PC-3 (cell line): ENCODE results near the gene RNF19B. TPM values are rescaled to one million over a fixed set of nuclear protein-coding genes. Genes with fewer than 3 reads are reported as not detected.
A peak's percentile ranks its signal among the peaks of the same experiment; 100 is the strongest.

Source experiments
- ATAC-seq: fragments of 200-7000 bp; cut with Tn5 transposase; 2 replicates; pipeline ENCODE4 v1.9.1; 2020; ENCODE audit warnings: mild to moderate bottlenecking, moderate library complexity
- BruUV-seq: library from RNA; stranded (reverse); fragments of 400-500 nt; replicated peaks from 2 replicates; lab custom pipeline; 2021; lab: Mats Ljungman, UMichigan
- CTCF ChIA-PET: fragments of 300-600 bp; sonication (Branson Sonifier 250); formaldehyde crosslinking; loops from one replicate; lab custom pipeline; 2022; ENCODE audit warnings: antibody characterized with exemption; lab: Charles Lee
- POLR2A ChIA-PET: fragments of 300-600 bp; sonication (Branson Sonifier 250); formaldehyde crosslinking; loops from one replicate; lab custom pipeline; 2022; ENCODE audit warnings: antibody characterized with exemption; ENCODE audit not compliant: unreplicated experiment; lab: Charles Lee
- DNase-seq: peaks from one replicate; pipeline ENCODE4 v3.0.0-alpha.2; 2015
- H2AFZ ChIP-seq: fragments of 300-600 bp; sonication (generic); 2 replicates; pipeline ENCODE4 v1.6.0; 2016; ENCODE audit warnings: antibody characterized with exemption, low read length
- H3F3A ChIP-seq: fragments of 300-600 bp; sonication (generic); one replicate; pipeline ENCODE4 v1.6.0; 2017; ENCODE audit warnings: antibody characterized with exemption, low read length, control low read depth, mild to moderate bottlenecking; ENCODE audit not compliant: unreplicated experiment
- H3K27ac ChIP-seq: fragments of 300-600 bp; sonication (generic); 2 replicates; pipeline ENCODE4 v1.5.1; 2016; ENCODE audit warnings: mild to moderate bottlenecking, low read length
- H3K27me3 ChIP-seq: fragments of 300-600 bp; sonication (generic); 2 replicates; pipeline ENCODE4 v1.6.1; 2016; ENCODE audit warnings: low read length, mixed read lengths
- H3K36me3 ChIP-seq: fragments of 300-600 bp; sonication (generic); 2 replicates; pipeline ENCODE4 v1.6.1; 2016; ENCODE audit warnings: low read depth, mixed run types, low read length, mixed read lengths
- H3K4me1 ChIP-seq: fragments of 300-600 bp; sonication (generic); 2 replicates; pipeline ENCODE4 v1.5.1; 2016; ENCODE audit warnings: low read length; ENCODE audit not compliant: insufficient read depth
- H3K4me2 ChIP-seq: fragments of 300-600 bp; sonication (generic); 2 replicates; pipeline ENCODE4 v1.6.0; 2016; ENCODE audit warnings: low read length
- H3K4me3 ChIP-seq: fragments of 300-600 bp; sonication (generic); 2 replicates; pipeline ENCODE4 v1.5.1; 2016; ENCODE audit warnings: mild to moderate bottlenecking, low read length, mixed read lengths
- H3K79me2 ChIP-seq: fragments of 300-600 bp; sonication (generic); 2 replicates; pipeline ENCODE4 v1.6.1; 2017; ENCODE audit warnings: low read length, mixed read lengths
- H3K9ac ChIP-seq: fragments of 300-600 bp; sonication (generic); 2 replicates; pipeline ENCODE4 v1.6.0; 2016; ENCODE audit warnings: mild to moderate bottlenecking, low read length
- H3K9me2 ChIP-seq: fragments of 300-600 bp; sonication (generic); replicated peaks from 2 replicates; pipeline ENCODE4 v1.6.1; 2016; ENCODE audit warnings: mixed run types, low read length, mixed read lengths
- H3K9me3 ChIP-seq: fragments of 300-600 bp; sonication (generic); 2 replicates; pipeline ENCODE4 v1.6.1; 2016; ENCODE audit warnings: low read length, mixed read lengths
- H4K20me1 ChIP-seq: fragments of 300-600 bp; sonication (generic); 2 replicates; pipeline ENCODE4 v1.6.1; 2016; ENCODE audit warnings: low read length, mixed read lengths
- CTCF ChIP-seq: fragments of 300-600 bp; sonication (generic); conservative IDR thresholded peaks from 2 replicates; pipeline ENCODE4 v1.5.1; 2017; ENCODE audit warnings: antibody characterized with exemption, low read depth, mild to moderate bottlenecking, low read length
- EZH2 ChIP-seq: fragments of 300-600 bp; sonication (generic); IDR thresholded peaks from one replicate; pipeline ENCODE4 v1.6.1; 2017; ENCODE audit warnings: antibody characterized with exemption, mild to moderate bottlenecking, low read length; ENCODE audit not compliant: unreplicated experiment
- EZH2phosphoT487 ChIP-seq: fragments of 300-600 bp; sonication (generic); IDR thresholded peaks from 2 replicates; pipeline ENCODE4 v1.6.1; 2018; ENCODE audit warnings: mild to moderate bottlenecking, antibody characterized with exemption, low read length, borderline replicate concordance
- intact Hi-C: fragments of 100-400 bp; cut with micrococcal nuclease; formaldehyde crosslinking; loops from 2 replicates; pipeline ENCODE4 v1.9.0; 2023
- total RNA-seq: library from RNA; depleted of rRNA; stranded (reverse); fragments of >200 nt; gene quantifications from 2 replicates; pipeline ENCODE4 v1.2.3, GENCODE V29; 2014

Gene RNF19B
- total RNA-seq, 1 experiment from 2014 or later, result 17.9 TPM

GRCh38 chr1:32900371-32900955 lies 64.1 kb downstream of the RNF19B start:
- peak overlapping the region; percentile 77 for H3K9ac ChIP-seq
- peaks cover 10% of the 10 kb centered on the region for H3K4me1 ChIP-seq
- H3K9me2 ChIP-seq, result no peaks in the 10 kb centered on the region
- no peaks in the 10 kb centered on the region for H4K20me1 ChIP-seq
- peaks cover 13% of the 10 kb centered on the region for H3K79me2 ChIP-seq
- ChIA-PET CTCF (no interaction called here), POLR2A (no interaction called here)
- intact Hi-C loops, result no loop called here
- DNase-seq, result no peak
- BruUV-seq, result TSS peak; percentile 50
- no peaks in the 10 kb centered on the region for H3K27me3 ChIP-seq
- H2AFZ ChIP-seq, result peak overlapping the region; percentile 93
- no peaks in the 10 kb centered on the region for H3K9me3 ChIP-seq
- no peak overlapping the region for H3K27ac ChIP-seq
- peak overlapping the region; percentile 92 for H3K4me3 ChIP-seq
- H3K36me3 ChIP-seq, result no peaks in the 10 kb centered on the region
- H3F3A ChIP-seq, result no peaks in the 10 kb centered on the region
- TF ChIP-seq CTCF, result no peak
- TF ChIP-seq EZH2, result no peak
- TF ChIP-seq EZH2phosphoT487, result no peak
- peak; percentile 37 for ATAC-seq
- H3K4me2 ChIP-seq, result peak overlapping the region; percentile 100

- TF ChIP-seq EZH2phosphoT487 (no peak), EZH2 (no peak), CTCF (no peak)
- Histone ChIP-seq H3K27ac (no peak overlapping the region), H3K79me2 (peaks cover 13% of the 10 kb centered on the region), H3K9me3 (no peaks in the 10 kb centered on the region), H3K9ac (no peak overlapping the region), H2AFZ (no peak overlapping the region), H4K20me1 (no peaks in the 10 kb centered on the region), H3K4me2 (peak overlapping the region; percentile 100), H3K4me3 (peak overlapping the region; percentile 92; the same call in 1 of the 2 replicates), H3K36me3 (no peaks in the 10 kb centered on the region), H3K4me1 (peaks cover 10% of the 10 kb centered on the region), H3K27me3 (no peaks in the 10 kb centered on the region), H3K9me2 (no peaks in the 10 kb centered on the region), H3F3A (no peaks in the 10 kb centered on the region)
- DNase-seq (no peak), ATAC-seq (no peak)
- ChIA-PET CTCF (no interaction called here), POLR2A (no interaction called here)
- intact Hi-C loops, result no loop called here
- BruUV-seq, result no TSS peak
Measured at GRCh38 chr1:32899586-32900296, 64.9 kb downstream of the RNF19B start.

GRCh38 chr1:32898958-32899357 lies 65.7 kb downstream of the RNF19B start:
- no peak for ATAC-seq
- CTCF ChIA-PET, result no interaction called here
- POLR2A ChIA-PET, result no interaction called here
- peaks cover 10% of the 10 kb centered on the region for H3K4me1 ChIP-seq
- H3K9ac ChIP-seq, result no peak overlapping the region
- H3K4me2 ChIP-seq, result no peak overlapping the region
- intact Hi-C loops, result no loop called here
- no peaks in the 10 kb centered on the region for H3K9me3 ChIP-seq
- BruUV-seq, result no TSS peak
- no peak for TF ChIP-seq EZH2phosphoT487
- TF ChIP-seq EZH2, result no peak
- no peak for TF ChIP-seq CTCF
- no peak overlapping the region for H2AFZ ChIP-seq
- no peaks in the 10 kb centered on the region for H3K36me3 ChIP-seq
- no peak overlapping the region for H3K4me3 ChIP-seq
- no peak for DNase-seq
- H4K20me1 ChIP-seq, result no peaks in the 10 kb centered on the region
- no peaks in the 10 kb centered on the region for H3K9me2 ChIP-seq
- no peaks in the 10 kb centered on the region for H3K27me3 ChIP-seq
- H3F3A ChIP-seq, result no peaks in the 10 kb centered on the region
- H3K79me2 ChIP-seq, result peaks cover 13% of the 10 kb centered on the region
- H3K27ac ChIP-seq, result no peak overlapping the region
